Anterior cingulate cortex (tissue), 58 donors: ENCODE results near the gene ATOH8.

Experiments
- DNase-seq, 58 donors: peaks; one replicate each; lab custom pipeline; 2025; lab: John Stamatoyannopoulos, UW

Gene ATOH8

DNA sequence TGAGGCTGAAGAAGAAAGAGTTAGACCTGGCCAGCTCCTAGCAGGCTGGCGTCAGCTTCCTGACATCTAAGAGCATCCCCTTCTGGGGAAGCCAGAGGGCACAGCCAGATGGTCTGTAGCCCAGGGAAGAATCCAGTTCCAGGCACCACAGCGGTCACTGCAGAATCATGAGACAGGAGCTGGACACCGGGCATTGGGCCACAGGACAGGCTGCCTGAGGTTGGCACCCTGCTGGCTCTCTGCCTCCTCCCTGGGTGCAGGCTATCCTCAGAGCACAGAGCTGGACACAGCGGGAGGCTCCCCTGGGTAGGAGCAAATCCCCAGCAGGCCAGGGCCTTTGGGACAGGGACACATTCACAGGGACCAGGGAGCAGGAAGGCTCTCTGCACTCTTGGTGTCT is 19.8 kb upstream of the ATOH8 start:
- peak in 9 of 58 donors; percentile 15 to 48 (median 35) for DNase-seq

DNA sequence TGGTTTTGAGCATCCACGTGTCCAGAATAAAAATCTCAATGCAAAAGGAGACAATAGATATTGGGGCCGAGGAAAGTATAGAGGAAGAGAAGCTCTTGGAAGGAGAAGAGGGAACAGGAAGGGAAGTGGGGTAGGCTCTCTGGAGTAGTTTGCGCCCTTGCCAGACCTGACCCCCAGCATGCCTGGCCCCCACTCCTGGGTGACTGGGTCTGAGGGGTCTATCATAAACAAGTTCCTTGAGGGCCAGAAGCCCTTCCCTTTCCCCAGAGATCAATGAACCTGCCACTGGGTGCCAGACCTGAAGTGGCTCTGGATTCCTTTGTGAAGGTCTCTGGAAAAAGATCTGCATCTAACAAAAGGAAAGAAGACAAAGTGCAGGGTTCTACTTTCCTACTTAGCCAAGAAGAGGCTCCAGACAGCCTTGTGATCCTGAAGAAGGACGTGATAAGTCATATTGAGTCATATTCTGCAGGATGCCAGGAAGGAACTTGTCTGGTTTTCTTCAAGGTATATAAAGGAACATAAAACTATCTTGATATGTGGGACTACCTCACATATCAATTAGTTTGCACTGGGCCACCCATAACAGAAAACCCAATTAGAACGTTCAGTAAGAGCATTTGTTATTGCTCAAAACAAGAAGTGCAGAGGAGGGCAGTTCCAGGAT is 18.7 kb upstream of the ATOH8 start:
- no peak for DNase-seq

DNA sequence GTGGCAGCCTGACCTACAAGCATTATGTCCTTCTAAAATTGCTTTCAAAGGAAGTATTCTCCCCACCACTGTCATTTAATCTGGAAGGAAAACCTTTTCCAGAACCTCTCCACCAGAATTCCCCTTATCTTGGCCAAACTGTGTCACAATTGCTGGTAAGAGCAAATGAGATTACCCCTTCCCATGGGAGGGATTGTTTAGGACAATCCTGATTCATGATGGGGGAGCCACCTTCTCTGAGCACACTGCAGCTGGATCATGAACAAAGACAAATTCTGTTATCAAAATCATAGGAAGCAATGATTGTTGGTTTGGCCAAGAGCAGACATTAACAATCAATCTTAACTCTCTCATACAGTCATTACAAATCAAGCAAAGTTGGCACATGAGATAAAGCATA is 18.1 kb upstream of the ATOH8 start:
- DNase-seq, result no peak

DNA sequence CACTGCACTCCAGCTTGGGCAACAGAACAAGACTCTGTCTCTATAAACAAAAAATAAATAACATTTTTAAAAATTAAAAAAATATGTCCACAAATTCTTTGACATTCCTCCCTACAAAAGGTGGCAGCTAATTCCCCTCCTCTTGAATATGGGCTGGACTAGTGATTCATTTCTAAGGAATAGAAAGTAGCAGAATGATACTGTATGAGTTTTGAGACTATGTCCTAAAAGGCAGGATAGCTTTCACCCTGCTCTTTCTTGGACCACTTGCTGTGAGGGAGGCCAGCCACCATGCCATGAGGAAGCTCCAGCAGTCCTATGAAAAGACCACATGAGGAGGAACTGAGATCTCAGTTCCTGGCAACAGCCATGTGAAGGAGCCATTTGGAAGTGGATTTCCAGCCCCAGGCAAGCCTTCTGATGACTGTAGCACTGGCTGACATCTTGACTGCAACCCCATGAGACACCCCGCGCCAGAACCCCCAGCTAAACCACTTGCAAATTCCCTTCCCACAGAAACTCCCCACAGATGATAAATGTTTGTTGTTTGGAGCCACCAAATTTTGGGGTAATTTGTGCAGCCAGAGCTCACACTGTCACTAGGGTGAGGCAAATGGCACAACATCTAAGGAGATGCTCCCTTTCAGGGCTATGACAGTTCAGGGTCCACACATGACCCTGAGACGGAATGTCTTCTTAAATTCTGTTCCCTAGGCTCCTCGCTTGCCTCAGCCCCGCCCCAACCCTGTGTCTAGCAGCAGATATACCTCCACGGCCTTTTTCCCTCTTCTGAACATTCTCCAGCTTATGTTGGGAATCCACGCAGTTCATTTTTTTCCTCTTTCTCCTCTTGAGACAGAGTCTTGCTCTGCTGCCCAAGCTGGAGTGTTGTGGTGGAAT is 17.1 kb upstream of the ATOH8 start:
- DNase-seq, result no peak

DNA sequence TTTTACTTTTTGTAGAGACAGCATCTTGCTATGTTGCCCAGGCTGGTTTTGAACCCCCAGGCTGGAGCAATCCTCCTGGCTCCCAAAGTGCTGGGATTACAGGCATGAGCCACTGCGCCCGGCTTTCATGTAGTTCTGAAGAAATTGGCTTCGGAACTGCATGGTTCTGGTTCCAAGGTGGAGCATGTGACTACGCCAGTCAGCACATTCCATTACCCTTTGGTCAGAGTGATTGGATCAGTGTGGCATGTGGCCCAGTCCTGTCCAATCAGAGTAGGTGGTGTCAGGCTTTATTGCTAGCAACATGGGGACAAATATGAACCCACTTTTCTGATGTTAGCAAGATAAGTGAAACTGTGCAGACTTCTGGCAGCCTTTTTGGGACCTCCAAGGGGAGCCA is 16.3 kb upstream of the ATOH8 start:
- peak in 1 of 58 donors; percentile 29 for DNase-seq

DNA sequence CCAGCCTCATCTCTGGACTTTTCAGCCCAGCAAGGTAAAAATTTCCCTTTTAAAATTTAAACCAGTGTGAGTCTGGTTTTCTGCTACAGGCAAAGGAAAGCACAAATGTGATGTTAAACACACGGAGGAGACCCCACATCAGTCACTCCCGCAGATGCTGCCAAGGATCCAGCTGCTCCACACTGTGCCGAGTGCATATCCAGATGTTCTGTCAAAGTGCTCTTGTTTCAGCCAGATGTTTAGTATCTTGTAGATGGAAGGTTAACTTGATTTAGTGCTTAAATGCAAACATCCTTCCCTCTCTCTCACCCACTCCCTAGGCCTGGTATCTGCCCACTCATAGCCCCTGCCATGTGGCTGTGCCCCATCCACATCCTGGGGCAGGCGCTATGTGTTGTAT is 15.8 kb upstream of the ATOH8 start:
- DNase-seq, result no peak

DNA sequence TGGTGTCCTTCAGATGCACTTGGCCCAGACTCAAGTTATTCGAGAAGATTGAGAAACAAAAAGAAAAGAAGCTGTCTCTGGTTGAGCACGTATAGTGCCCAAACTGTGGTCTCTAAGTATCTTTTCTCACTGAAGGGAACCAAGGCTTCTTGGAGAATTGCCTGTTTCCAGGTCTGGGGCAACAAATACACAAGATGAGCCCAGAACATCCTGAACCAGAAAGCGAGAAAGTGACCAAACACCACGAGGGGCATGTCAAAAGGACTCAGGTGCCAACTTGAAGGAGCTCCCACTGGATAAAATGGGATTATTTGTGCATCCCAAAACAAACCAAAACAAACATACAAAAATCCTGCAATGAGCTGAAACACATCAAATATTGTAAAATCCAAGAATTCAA is 13.6 kb upstream of the ATOH8 start:
- DNase-seq, result no peak

DNA sequence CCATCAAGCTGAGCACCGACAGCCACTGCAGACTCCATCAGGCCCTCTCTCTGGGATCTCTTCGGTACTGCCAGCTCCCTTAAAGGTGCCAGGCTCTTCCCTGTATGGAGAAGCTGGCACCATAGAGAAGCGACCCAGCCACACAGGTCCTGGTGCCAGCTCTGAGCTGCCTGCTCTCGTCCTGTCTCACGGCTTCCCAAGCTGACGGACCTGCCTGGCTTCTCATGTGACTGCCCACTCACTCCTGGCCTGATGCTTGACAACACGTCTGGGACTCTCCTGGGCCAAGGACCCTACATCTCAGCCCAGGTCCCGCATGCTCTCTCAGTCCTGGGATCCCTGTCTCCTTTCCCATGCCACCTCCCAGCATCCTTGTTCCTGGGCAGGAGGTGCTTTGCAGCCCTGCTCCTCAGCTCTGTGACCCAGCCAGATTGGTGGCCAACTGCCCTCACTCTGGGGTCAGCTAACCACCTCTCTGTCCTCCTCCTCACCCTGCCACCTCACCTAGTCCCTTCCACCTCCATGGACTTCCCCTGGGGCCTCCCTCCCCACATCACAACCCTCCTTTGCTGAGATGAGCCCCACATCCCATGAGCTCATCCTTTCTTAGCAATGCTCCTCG is 12.5 kb upstream of the ATOH8 start:
- peak in 15 of 58 donors; percentile 29 to 64 (median 49) for DNase-seq

DNA sequence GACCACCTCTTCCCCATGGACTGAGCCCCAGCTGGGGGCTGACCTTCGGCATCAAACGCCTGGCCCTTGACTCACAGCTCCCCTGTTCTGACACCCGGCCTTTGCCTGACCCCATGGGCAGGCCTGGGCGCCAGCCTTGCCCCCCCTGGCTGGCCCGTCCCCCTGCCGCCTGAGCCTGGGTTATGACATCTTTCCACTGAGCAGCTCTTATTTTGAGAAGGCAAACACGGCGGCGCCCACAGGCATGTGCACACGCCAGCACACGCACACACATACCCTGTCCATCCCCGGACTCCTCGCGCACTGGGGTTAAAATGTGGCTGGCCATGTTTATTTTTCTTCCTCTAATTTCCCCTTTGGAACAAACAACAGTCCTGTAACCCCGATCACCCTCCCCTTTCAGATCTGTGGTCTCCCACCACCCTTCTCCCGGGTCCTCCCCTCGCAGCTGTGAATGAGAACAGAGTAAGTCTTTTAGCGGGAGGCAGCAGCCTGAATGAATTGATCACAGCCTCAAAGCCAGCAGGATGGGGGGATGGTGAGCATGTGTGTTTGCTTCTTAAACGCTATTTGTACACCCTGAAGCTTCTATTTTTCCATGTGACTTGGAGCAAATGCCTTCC is 11.8 kb upstream of the ATOH8 start:
- DNase-seq, result peak in 54 of 58 donors; percentile 40 to 93 (median 79)

DNA sequence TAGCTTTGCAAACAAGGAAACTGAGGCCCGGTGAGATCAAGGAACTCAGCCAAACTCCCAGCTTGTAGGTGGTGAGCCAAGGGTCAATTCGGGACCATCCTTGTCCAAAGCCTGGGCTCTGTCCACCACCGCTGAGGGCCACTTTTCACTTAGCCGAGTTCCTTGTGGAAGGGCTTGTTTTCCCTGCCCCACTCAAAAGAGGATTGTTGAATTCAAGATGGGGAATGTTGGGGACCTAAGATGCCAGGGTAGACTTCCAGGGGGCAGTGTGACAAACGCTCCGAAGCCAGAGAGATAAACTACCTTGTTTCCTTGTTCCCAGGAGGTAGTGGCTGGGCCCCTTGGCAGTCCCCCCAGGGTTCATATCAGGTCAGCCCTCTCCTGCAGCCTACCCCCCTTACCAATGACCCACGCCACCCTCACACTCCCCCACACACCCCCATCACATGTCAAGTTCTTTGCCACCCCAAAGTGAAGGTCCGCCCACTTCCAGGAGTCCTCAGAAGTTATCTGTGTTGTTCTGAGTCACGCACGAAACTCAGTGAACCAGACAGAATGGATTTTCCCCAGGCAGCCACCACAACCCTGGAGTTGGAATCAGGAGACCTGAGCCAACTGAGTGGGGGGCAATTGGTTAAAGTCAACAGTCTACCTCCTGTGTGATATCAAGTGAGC is 10.3 kb upstream of the ATOH8 start:
- no peak for DNase-seq

DNA sequence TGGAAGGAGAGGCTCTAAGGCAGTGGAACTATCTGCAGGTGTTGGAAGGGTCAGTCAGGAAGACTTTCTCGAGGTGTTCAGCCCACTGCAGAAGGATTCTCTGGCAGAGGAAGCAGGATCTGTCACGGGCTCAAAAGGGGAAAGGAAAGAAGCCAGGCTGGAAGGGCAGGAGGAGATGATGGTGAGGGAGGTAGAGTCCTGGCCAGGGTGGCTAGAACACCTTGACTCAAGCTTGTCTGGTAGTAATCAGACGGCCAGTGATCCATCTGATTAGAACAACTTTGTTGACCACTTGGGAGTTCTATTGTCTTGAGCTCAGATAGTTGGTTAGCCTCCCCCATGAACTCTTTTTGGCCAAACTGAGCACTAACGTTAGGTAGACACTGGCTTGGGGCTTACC is 9.7 kb upstream of the ATOH8 start:
- no peak for DNase-seq

DNA sequence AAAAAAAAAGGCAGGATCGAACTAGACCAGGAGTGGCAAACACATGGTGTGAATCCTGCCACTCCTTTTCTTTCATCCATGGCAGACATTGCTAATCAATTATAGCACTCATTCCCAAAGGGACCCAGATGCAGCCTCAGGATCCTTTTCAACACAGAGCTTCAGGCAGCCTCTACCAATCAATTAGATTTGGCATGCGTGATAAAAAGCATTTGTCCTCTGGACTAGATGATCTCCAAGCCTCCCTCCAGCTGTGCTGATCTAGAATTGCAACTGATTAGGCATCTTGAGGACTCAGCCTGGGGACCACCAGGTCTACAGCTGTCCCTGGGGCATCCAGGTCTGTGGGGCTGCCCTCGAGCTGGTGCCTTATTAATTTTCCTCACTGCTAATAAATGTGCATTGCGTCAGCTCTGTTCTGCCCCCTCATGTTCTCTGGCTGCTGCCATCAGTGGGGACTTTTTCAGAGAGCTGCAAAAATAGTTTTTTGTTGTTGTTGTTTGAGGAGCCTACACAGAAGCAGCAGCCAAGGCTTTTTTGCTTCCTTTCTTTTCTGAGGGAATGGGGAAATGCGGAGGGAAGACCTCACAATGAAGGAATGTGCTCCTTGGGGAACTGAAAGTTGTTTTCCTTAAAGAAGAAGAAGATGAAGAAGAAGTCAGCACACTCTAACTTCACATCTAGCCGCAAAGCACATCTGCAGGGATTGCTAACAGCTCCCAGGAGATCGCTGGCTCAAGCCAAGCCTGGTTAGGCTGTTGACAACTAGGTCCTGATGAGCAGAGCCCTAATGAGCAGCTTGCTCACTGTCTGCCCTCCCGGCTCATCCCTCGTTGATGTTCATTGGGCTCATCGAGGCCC is 8.8 kb upstream of the ATOH8 start:
- DNase-seq, result peak in 24 of 58 donors; percentile 10 to 69 (median 36)

DNA sequence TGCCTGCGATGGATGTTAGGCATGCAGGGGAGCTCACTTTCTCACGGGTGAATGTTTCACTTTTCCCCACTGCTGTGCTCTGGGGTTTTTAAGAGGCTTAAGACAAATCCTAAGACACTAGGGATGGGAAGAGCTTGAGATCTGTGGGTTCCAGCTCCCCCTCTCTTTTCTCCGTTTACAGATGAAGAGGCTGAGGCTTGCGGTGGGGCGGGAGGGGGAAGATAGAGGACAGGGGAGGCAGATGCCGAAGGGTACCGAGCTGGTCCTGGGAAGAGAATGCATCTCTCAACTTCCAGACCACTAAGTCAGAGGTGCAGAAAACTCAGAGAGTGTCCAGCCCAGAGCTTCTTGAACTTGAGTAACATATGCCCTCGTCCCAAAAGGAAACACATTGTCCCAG is 8.2 kb upstream of the ATOH8 start:
- DNase-seq, result no peak

DNA sequence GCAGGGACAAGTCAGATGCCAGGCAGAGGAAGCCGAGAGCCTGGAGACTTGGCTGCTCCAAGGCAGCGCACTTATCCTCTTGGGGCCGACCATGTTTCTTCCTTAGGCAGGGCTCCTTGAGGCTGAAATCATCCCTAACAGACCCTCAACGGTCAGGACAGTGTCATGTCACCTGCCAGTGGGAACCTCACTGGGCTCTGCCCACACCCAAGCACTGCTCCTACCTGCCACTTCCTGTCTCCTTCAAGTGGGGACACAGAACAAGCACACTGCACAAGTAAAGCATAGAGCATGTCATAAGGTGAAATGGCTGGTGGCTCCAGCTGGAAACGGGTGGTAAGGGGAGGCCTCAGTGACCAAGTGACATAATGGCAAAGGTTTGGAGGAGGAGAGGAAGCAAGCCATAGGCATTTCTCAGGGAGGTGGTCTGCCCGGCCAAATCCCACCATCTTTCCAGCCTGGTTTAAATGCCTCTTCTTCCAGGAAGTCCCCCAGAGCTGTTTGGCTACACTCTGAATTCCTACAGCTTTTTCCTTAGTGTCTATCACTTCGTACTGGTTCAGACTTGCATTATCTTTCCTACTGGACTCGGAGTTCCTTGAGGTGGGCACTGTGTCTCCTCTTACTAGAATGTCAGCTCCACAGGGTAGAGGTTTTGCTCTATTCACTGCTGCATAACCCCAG is 7.3 kb upstream of the ATOH8 start:
- no peak for DNase-seq

DNA sequence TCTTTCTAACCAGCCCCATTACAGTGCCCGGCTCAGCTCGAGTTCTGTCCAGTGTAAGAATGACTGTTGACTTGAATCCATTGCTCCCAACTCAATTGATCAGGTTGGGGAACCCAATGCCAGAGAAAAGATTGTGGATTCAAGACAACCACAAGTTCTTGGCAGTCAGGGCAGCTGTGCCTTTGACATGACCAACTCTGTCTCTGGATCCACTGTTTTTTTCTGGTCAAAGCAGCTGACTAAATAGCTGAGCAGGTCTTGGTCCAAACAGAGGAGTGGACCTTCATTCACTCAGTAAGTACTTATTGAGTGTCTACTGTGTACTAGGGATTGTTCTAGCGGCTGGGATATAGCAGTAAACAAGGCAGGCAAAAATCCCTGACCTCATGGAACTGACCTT is 6.3 kb upstream of the ATOH8 start:
- no peak for DNase-seq

DNA sequence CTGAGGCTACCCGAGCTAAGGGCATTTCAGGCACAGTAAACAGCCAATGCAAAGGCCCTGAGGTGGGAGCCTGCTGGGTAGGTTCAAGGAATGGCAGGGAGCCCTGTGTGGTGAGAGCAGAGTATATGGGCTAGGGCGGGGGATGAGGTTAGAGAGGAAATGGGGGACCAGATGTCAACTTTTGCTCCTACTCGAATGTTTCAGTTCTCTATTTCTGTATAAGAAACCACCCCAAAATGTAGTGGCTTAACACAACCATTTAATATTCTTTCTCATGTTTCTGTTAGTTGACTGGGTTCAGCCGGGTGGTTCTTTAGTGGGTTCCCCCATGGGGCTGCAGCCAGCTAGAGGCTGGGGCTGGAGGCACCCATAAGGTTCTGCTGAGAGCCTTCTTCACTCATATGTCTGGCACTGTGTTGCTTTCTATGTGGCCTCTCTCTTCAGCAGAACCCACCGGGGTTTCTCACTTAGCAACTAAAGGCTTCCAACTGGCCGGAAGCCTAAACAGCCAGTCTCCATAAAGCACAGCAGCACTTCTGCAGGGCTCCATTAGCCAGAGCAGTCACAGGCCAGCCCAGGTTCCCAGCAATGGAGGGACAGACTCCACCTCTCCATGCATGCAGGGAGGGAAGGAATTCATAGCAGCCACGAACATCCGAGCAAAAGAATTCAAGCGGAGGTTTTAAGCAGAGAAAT is 5.6 kb upstream of the ATOH8 start:
- no peak for DNase-seq

DNA sequence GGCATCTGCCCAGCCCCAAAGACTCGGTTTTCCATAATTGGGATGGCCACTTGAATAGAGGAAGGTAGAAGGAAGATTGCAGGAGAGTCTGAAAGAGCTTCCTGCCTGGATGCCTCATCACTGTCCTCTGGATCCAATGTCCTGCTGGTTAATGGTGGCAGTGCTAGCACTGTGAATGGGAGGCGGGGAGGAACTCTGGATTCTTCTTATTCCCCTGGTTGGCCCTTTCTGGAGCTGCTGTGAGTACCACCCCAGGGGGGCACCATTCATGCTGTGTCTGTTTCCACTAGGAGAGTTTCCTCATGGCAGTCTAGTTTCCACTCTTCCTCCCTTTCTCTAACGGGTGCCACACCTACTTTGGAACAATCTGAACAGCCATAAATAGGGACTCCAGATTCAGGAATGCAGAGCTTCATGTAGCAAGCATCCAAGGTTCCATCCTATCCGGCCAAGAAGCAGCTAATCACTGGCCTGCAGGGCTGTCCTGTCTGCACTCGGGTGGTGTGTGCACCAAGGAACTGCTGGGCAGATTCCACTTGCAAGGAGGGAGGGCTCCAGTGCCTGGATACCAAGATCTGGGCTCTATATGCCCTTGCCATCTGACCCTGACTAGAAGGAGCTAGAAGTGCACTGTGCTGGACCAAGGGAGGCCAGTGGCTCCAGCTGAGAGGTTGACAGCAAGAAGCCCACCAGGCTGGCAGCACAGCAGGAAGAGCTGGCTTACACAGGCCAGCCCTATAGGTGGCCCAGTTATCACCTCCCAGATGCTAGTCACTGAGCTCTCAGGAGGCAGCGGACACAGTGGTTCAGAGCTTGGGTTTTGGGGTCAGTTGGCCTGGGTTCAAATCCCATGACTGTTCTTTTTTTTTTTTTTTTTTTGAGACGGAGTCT is 4.6 kb upstream of the ATOH8 start:
- DNase-seq, result no peak
